ENCODE data around the gene RPH3AL.

The RPH3AL gene

GRCh38 chr17:350706-351448 is 1.7 kb downstream of the RPH3AL start:
- H3K36me3 ChIP-seq (ENCODE audit: insufficient read depth, low read length) = no peaks in the 10 kb centered on the region
- no peaks in the 10 kb centered on the region for H3K27me3 ChIP-seq (ENCODE audit: insufficient read depth, low read length)
- no peak overlapping the region for H2AFZ ChIP-seq (ENCODE audit: low read length, unreplicated experiment)
- no peaks in the 10 kb centered on the region for H3K79me2 ChIP-seq (ENCODE audit: control insufficient read depth, insufficient read depth, low read length, unreplicated experiment)
- peak overlapping the region; percentile 5; the same call in 1 of the 2 replicates for H3K4me3 ChIP-seq (ENCODE audit: low read depth, low read length)
- H3K4me1 ChIP-seq (ENCODE audit: control insufficient read depth, insufficient read depth, low read length, unreplicated experiment) = peaks cover 9% of the 10 kb centered on the region
- no peak overlapping the region for H3K27ac ChIP-seq (ENCODE audit: low read depth, low read length)

DNA sequence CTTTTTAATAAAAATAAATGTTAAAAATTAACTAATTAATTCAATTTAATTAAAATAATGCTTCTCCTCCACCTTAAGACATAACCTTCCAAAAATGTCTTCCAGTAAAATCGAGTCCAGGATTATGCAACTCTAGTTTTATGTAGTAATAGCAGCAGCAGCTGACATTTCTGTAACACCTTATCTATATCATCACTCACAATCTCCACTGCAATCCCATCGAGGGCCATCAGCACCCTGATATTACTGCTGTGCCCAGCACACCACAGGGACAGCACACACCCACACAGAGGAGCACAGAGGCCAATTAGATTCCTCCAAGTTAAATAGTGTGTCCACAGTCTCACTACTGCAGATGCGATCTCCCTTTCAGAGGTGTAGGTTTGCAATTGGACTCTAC is 2.9 kb downstream of the RPH3AL start:
- no peaks in the 10 kb centered on the region for H3K27me3 ChIP-seq (ENCODE audit: insufficient read depth, low read length)
- H3K79me2 ChIP-seq (ENCODE audit: control insufficient read depth, insufficient read depth, low read length, unreplicated experiment) = no peaks in the 10 kb centered on the region
- peaks cover 9% of the 10 kb centered on the region for H3K4me1 ChIP-seq (ENCODE audit: control insufficient read depth, insufficient read depth, low read length, unreplicated experiment)
- H2AFZ ChIP-seq (ENCODE audit: low read length, unreplicated experiment) = no peak overlapping the region
- no peak overlapping the region for H3K27ac ChIP-seq (ENCODE audit: low read depth, low read length)
- H3K36me3 ChIP-seq (ENCODE audit: insufficient read depth, low read length) = no peaks in the 10 kb centered on the region
- H3K4me3 ChIP-seq (ENCODE audit: low read depth, low read length) = no peak overlapping the region

DNA sequence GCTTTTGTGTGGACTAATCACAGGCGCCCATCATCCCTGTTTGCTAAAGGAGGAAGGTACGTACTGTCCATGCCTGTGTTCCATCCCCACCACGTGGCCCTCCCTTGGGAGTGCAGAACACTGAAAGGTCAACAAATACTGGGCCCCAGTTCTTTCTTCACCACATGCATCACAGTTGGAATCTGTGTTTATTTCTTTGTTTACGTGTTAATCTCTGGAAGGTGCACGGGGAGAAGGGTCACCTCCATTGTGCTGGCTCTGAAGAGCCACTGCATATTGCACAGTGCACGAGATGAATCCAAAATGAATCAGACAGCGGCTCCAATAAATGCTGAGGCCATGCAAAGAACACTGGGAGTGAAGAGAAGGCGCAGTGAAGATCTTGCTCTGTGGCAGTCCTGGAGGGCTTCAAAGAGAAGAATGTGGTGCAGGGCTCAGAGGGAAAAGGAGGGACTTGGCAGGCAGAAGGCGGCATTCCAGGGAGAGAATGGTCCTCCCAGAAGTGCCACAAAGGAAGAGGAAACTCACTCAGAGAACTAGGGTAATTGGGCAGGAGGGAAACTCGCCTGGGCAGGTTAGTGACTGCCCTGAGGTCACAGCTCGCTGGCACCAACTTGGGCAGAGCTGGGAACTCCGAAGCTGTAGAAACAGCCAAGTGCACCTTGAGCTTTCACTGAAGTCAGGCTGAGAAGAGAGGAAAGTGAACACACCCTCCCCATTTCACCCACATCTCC is 3.7 kb downstream of the RPH3AL start:
- no peak overlapping the region for H3K4me3 ChIP-seq (ENCODE audit: low read depth, low read length)
- peaks cover 9% of the 10 kb centered on the region for H3K4me1 ChIP-seq (ENCODE audit: control insufficient read depth, insufficient read depth, low read length, unreplicated experiment)
- H3K27me3 ChIP-seq (ENCODE audit: insufficient read depth, low read length) = no peaks in the 10 kb centered on the region
- no peaks in the 10 kb centered on the region for H3K79me2 ChIP-seq (ENCODE audit: control insufficient read depth, insufficient read depth, low read length, unreplicated experiment)
- no peak overlapping the region for H3K27ac ChIP-seq (ENCODE audit: low read depth, low read length)
- no peaks in the 10 kb centered on the region for H3K36me3 ChIP-seq (ENCODE audit: insufficient read depth, low read length)
- no peak overlapping the region for H2AFZ ChIP-seq (ENCODE audit: low read length, unreplicated experiment)

GRCh38 chr17:348012-348411 is 4.6 kb downstream of the RPH3AL start:
- Histone ChIP-seq H2AFZ (ENCODE audit: low read length, unreplicated experiment) (no peak overlapping the region), H3K27ac (ENCODE audit: low read depth, low read length) (no peak overlapping the region), H3K4me1 (ENCODE audit: control insufficient read depth, insufficient read depth, low read length, unreplicated experiment) (peaks cover 9% of the 10 kb centered on the region), H3K36me3 (ENCODE audit: insufficient read depth, low read length) (no peaks in the 10 kb centered on the region), H3K79me2 (ENCODE audit: control insufficient read depth, insufficient read depth, low read length, unreplicated experiment) (no peaks in the 10 kb centered on the region), H3K4me3 (ENCODE audit: low read depth, low read length) (no peak overlapping the region), H3K27me3 (ENCODE audit: insufficient read depth, low read length) (no peaks in the 10 kb centered on the region)

DNA sequence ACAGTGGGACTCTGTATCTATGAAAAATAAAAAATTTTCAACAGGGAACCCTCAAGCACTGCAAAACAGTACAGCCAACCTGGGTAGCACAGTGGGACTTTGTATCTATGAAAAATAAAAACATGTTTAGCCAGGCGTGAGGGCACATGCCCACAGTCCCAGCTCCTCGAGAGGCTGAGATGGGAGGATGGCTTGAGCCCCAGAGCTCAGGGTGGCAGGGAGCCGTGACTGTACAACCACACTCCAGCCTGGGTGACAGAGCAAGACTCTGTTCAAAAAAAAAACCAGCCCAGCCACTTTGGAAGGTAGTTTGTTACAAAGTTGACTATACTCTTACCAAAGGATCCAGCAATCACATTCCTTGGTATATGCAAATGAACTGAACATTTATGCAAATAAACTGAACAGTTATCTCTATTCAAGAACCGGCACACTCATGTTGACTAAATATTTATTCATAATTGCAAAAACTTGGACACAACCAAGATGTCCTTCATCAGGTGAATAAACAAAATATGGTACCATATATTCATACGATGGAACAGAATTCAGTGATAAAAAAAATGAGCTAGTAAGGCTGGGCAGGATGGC is 5.2 kb downstream of the RPH3AL start:
- Histone ChIP-seq H2AFZ (ENCODE audit: low read length, unreplicated experiment) (no peak overlapping the region), H3K27me3 (ENCODE audit: insufficient read depth, low read length) (no peaks in the 10 kb centered on the region; the same call in 1 of the 2 replicates)

DNA sequence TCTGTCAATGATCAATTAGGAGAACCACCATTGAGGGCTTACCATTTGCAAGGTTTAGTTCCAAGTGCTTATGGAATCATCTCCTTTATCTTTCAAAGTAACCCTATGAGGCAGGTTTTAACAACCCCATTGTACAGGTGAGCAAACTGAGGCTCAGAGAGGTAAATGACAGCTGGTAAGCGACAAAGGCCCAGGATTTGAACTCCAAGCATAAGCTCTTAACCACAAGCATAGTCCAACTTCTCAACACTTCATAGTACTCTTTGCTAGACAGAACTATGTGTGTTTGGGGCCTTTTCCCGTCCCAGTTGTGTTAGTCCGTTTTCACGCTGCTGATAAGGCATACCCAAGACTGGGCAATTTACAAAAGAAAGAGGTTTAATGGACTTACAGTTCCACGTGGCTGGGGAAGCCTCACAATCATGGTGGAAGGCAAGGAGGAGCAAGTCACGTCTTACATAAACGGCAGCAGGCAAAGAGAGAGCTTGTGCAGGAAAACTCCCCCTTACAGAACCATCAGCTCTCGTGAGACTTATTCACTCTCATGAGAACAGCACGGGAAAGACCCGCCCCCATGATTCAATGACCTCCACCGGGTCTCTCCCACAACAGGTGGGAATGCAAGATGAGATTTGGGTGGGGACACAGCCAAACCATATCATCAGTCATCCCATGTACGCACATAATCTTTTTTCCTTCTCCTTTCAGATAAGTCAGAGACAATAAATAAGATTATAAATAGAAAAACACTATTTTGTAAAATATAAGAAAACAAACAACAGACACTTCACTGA is 6.4 kb downstream of the RPH3AL start:
- Histone ChIP-seq H3K27me3 (ENCODE audit: insufficient read depth, low read length) (no peaks in the 10 kb centered on the region; the same call in 1 of the 2 replicates), H3K4me3 (ENCODE audit: low read depth, low read length) (no peak overlapping the region), H3K4me1 (ENCODE audit: control insufficient read depth, insufficient read depth, low read length, unreplicated experiment) (peaks cover 9% of the 10 kb centered on the region), H2AFZ (ENCODE audit: low read length, unreplicated experiment) (no peak overlapping the region), H3K36me3 (ENCODE audit: insufficient read depth, low read length) (no peaks in the 10 kb centered on the region), H3K79me2 (ENCODE audit: control insufficient read depth, insufficient read depth, low read length, unreplicated experiment) (no peaks in the 10 kb centered on the region), H3K27ac (ENCODE audit: low read depth, low read length) (no peak overlapping the region)

More for the DNA sequence above, 5.2 kb downstream of the RPH3AL start:
- peaks cover 9% of the 10 kb centered on the region for H3K4me1 ChIP-seq (ENCODE audit: control insufficient read depth, insufficient read depth, low read length, unreplicated experiment)
- no peak overlapping the region for H3K4me3 ChIP-seq (ENCODE audit: low read depth, low read length)
- no peaks in the 10 kb centered on the region for H3K36me3 ChIP-seq (ENCODE audit: insufficient read depth, low read length)
- H3K27ac ChIP-seq (ENCODE audit: low read depth, low read length) = no peak overlapping the region
- no peaks in the 10 kb centered on the region for H3K79me2 ChIP-seq (ENCODE audit: control insufficient read depth, insufficient read depth, low read length, unreplicated experiment)

GRCh38 chr17:345261-345660 is 7.3 kb downstream of the RPH3AL start:
- H3K4me3 ChIP-seq (ENCODE audit: low read depth, low read length) = no peak overlapping the region
- peaks cover under 1% of the 10 kb centered on the region for H3K4me1 ChIP-seq (ENCODE audit: control insufficient read depth, insufficient read depth, low read length, unreplicated experiment)
- H3K27me3 ChIP-seq (ENCODE audit: insufficient read depth, low read length) = no peaks in the 10 kb centered on the region; the same call in 1 of the 2 replicates
- H3K79me2 ChIP-seq (ENCODE audit: control insufficient read depth, insufficient read depth, low read length, unreplicated experiment) = no peaks in the 10 kb centered on the region
- H2AFZ ChIP-seq (ENCODE audit: low read length, unreplicated experiment) = no peak overlapping the region
- no peaks in the 10 kb centered on the region for H3K36me3 ChIP-seq (ENCODE audit: insufficient read depth, low read length)
- no peak overlapping the region for H3K27ac ChIP-seq (ENCODE audit: low read depth, low read length)

DNA sequence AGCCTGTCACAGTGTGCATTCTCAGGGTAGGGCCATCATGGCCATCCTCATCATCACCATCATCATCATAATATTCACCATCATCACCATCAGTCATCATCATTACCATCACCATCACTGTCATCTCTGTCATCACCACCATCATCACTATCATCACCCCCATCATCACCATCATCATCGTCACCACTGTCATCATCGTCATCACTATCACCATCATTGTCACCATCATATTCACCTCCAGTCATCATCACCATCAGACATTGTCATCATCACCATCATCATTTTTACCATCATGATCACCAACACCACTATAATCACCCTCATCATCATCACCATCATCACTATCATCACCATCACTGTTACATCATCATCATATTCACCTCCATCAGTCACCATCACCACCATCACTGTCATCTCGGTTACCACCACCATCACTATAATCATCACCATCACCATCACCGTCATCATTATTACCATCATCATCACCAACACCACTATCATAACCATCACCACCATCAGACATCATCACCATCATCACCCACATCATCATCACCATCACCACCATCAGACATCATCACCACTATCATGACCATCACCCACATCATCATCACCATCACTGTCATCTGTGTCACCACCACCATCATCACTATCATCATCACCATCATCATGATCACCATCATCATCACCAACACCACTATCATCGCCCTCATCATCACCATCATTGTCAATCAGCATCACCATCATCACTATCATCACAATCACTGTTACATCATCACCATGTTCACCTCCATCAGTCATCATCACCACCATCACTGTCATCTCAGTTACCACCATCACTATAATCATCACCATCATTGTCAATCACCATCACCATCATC is 8.5 kb downstream of the RPH3AL start:
- Histone ChIP-seq H2AFZ (ENCODE audit: low read length, unreplicated experiment) (no peak overlapping the region), H3K36me3 (ENCODE audit: insufficient read depth, low read length) (no peaks in the 10 kb centered on the region), H3K4me3 (ENCODE audit: low read depth, low read length) (no peak overlapping the region), H3K27ac (ENCODE audit: low read depth, low read length) (no peak overlapping the region), H3K79me2 (ENCODE audit: control insufficient read depth, insufficient read depth, low read length, unreplicated experiment) (no peaks in the 10 kb centered on the region), H3K4me1 (ENCODE audit: control insufficient read depth, insufficient read depth, low read length, unreplicated experiment) (no peaks in the 10 kb centered on the region), H3K27me3 (ENCODE audit: insufficient read depth, low read length) (no peaks in the 10 kb centered on the region; the same call in 1 of the 2 replicates)

GRCh38 chr17:343211-343610 is 9.4 kb downstream of the RPH3AL start:
- no peak overlapping the region for H2AFZ ChIP-seq (ENCODE audit: low read length, unreplicated experiment)
- no peaks in the 10 kb centered on the region; the same call in 1 of the 2 replicates for H3K27me3 ChIP-seq (ENCODE audit: insufficient read depth, low read length)
- H3K79me2 ChIP-seq (ENCODE audit: control insufficient read depth, insufficient read depth, low read length, unreplicated experiment) = no peaks in the 10 kb centered on the region
- no peak overlapping the region for H3K27ac ChIP-seq (ENCODE audit: low read depth, low read length)
- no peaks in the 10 kb centered on the region for H3K4me1 ChIP-seq (ENCODE audit: control insufficient read depth, insufficient read depth, low read length, unreplicated experiment)
- no peaks in the 10 kb centered on the region for H3K36me3 ChIP-seq (ENCODE audit: insufficient read depth, low read length)
- H3K4me3 ChIP-seq (ENCODE audit: low read depth, low read length) = no peak overlapping the region

Measured in ACC112 (cell line).